Bronchial epithelial cell (primary cell): ENCODE measurements around the gene SAP30L. TPM values are rescaled to one million over a fixed set of nuclear protein-coding genes. Genes with fewer than 3 reads are reported as not detected.

ENCODE experiments used
- DNase-seq: peaks from one replicate; pipeline ENCODE4 v3.0.0-alpha.2; 2010; ENCODE audit warnings: low read depth
- FAIRE-seq: peaks from 2 replicates; lab custom pipeline; 2011; peaks lifted over from hg19 to GRCh38; lab: Jason Lieb, UNC
- H3K27me3 ChIP-seq: 2 replicates; pipeline ENCODE4 v1.5.1; 2011; ENCODE audit warnings: low read length; ENCODE audit not compliant: control insufficient read depth, insufficient read depth
- H3K36me3 ChIP-seq: 2 replicates; pipeline ENCODE4 v1.5.1; 2011; ENCODE audit warnings: low read length; ENCODE audit not compliant: control insufficient read depth, insufficient read depth
- H3K4me3 ChIP-seq: 2 replicates; pipeline ENCODE4 v1.5.1; 2011; ENCODE audit warnings: mild to moderate bottlenecking, low read depth, low read length, control low read depth
- total RNA-seq: library from RNA; depleted of rRNA; stranded (reverse); fragments of >200 nt; gene quantifications from 2 replicates; pipeline ENCODE4 v1.2.1, GENCODE V29; 2014
- TF ChIP-seq, protein P1 (sequence below): IDR thresholded peaks from 2 replicates; pipeline ENCODE4 v1.5.1; 2011; ENCODE audit warnings: mild to moderate bottlenecking, moderate library complexity, low read length, control low read depth, inconsistent platforms; ENCODE audit not compliant: insufficient read depth, severe bottlenecking

SAP30L gene
- total RNA-seq, 1 donor from 2014 or later, result 32.4 TPM

DNA sequence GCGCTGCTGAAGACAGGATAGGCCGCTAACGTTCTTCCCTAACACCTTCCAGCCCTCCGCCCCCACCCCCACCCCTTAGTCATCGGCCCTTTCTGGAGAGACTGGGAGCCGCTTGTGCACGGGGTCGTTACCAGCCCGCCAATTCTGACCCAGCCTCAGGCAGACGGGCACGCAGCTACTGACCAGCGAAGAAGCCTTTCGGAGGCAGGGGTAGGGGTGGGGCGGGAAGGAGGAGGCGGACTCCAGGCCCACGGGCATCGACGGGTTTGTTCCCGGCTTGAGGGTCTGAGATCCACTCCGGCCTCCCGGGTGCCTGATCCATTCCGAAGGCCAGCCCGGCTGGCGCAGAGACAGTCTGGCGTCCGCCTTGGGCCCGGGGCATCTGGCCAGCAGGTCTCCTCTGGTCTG is 33.0 kb downstream of the SAP30L start:
- Histone ChIP-seq H3K4me3 (no peak overlapping the region), H3K36me3 (no peaks in the 10 kb centered on the region), H3K27me3 (peaks cover 91% of the 10 kb centered on the region)
- no peak for FAIRE-seq
- no peak for DNase-seq
- TF ChIP-seq, protein P1, sequence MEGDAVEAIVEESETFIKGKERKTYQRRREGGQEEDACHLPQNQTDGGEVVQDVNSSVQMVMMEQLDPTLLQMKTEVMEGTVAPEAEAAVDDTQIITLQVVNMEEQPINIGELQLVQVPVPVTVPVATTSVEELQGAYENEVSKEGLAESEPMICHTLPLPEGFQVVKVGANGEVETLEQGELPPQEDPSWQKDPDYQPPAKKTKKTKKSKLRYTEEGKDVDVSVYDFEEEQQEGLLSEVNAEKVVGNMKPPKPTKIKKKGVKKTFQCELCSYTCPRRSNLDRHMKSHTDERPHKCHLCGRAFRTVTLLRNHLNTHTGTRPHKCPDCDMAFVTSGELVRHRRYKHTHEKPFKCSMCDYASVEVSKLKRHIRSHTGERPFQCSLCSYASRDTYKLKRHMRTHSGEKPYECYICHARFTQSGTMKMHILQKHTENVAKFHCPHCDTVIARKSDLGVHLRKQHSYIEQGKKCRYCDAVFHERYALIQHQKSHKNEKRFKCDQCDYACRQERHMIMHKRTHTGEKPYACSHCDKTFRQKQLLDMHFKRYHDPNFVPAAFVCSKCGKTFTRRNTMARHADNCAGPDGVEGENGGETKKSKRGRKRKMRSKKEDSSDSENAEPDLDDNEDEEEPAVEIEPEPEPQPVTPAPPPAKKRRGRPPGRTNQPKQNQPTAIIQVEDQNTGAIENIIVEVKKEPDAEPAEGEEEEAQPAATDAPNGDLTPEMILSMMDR, result no peak

DNA sequence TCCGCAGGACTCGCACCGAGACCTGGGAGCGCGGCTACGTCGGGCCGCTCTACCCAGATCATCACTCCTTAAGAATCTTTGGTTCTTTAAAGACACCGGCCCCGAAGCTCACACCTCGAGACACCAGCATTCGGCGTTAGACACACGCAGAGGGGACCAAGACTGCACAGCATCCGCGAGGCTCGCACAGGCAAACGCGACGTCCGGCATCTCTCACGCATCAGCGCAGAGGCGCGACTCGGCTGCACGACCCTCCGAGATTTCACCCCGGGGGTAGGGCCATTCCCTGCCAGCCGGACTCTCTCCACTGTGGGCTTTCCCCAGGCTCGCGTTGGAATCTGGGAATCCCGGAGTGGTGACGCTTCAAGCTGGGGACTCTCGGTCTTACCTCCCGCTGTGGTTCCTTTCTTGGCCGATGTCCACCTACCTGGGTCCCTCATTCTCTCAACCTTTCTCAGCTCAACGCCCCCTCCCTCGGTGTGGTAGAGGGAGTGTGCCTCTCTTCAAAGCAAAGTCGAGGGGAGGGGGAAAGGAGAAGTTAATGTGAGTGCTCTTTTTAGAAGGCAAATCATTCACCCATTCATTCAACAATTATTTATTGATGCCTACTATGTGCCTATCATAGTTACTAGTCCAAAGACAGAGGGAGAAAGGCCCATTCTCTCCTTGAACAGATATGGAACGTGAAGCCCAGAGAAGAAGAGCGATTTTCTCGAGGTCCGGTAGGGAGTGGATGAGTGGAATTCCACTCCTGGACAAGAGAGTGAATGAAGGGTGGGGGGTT is 33.6 kb downstream of the SAP30L start:
- H3K27me3 ChIP-seq, result peaks cover 91% of the 10 kb centered on the region
- TF ChIP-seq, protein P1, result no peak
- DNase-seq (no peak), FAIRE-seq (no peak)
- no peak overlapping the region for H3K4me3 ChIP-seq
- no peaks in the 10 kb centered on the region for H3K36me3 ChIP-seq

DNA sequence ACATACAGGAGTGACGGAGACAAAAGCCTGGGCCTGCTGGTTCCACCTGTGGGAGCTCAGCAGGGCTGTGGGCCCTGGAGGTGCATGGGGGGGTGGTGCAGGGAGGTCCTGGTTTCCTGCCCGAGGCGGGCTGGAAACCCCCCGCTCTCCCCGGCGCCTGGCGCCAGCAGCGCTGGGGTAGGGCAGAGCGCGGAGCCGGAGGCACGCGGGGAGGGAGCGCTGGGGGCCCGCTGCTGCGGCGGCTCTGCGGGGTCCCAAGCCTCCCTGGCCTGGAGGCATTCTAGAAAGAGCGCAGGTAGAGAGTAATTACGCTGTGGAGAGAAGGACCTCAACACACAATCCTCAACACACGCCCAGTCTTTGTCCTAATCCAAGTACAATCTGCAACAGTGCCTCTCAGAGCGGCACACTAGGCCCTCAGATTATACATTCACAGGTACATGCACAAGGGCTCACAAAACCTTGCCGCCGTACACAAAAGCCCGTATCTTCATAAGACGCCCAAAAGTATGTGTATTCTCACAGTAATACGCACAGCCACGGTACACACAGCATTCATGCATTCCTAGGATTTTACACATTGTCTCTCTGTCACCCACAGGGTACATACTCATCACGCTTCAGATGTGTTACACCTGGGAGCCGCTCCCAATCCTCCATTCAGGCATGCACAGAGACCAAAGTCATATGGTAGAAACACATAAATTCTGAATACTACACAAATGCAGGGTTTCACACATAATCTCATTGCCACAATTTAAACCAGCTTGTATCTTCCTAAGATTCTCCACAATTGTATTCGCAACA is 34.4 kb downstream of the SAP30L start:
- no peak for FAIRE-seq
- peaks cover 92% of the 10 kb centered on the region for H3K27me3 ChIP-seq
- TF ChIP-seq, protein P1, result no peak
- H3K36me3 ChIP-seq, result no peaks in the 10 kb centered on the region
- no peak overlapping the region for H3K4me3 ChIP-seq
- no peak for DNase-seq

DNA sequence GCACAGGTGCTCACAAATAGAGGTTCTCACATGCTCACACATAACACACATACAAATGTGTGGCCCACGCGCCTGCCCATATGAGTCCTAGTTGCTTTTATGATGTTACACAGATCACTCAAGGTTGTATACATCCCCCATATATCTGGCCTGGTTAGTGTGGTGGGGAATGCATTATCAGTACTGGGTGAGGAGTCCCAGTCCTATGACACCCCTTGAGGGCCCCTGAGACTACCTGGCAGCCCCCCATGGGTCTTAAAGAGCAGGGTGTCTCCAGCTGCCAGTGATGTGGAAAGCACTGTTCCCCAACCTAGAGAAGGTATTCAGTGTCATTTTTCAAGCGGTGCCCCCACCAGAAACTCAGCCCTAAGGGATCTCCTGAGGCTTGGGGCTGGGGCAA is 35.0 kb downstream of the SAP30L start:
- FAIRE-seq (no peak), DNase-seq (no peak)
- TF ChIP-seq, protein P1, result no peak
- no peak overlapping the region for H3K4me3 ChIP-seq
- H3K27me3 ChIP-seq, result peaks cover 91% of the 10 kb centered on the region
- no peaks in the 10 kb centered on the region for H3K36me3 ChIP-seq

DNA sequence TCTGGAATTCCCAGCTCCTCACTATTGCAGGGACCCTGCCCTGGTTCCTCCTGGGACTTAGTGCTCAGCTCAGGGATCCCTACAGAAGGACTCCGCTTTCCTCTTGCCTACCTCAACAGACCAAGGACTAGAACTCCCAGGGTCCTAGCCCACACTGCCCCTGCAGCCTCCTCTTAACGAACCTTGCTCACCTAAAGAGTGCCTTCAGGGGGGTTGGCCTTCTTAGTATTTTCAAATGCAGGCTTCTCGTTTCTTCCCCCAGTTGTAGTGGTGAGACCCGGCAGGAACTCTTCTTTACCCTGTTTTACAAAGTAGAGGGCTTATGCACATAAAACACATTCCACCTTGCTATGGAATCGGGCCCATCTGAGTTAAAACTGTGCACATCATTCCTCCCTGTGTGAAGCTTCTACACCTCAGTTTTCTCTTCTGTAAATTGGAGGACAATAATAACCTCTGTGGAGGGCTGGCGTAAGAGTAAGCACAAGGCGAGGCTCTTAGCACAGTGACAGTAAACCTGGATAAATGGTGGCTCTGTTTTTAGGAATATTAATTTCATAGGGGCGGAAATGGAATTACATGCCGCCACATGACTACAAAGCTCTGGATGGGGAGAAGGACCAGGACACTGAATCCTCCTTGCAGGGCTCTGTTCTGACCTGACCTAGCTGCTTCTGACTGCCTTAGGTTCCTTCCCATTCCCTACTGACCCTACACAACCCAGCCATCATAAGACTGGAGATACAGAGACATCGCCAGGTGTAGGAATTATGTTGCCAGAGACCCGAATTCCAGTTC is 36.0 kb downstream of the SAP30L start:
- Histone ChIP-seq H3K36me3 (no peaks in the 10 kb centered on the region), H3K4me3 (no peak overlapping the region), H3K27me3 (peaks cover 85% of the 10 kb centered on the region)
- TF ChIP-seq, protein P1, result no peak
- no peak for DNase-seq
- FAIRE-seq, result no peak
